ENCODE results near the gene ZNF555.

The ZNF555 gene

GRCh38 chr19:2805261-2805900 is 35.9 kb upstream of the ZNF555 start:
- H3K4me2 ChIP-seq (ENCODE audit: low read length): no peak overlapping the region
- WGBS (ENCODE audit: extremely low coverage, insufficient coverage, low lambda C conversion rate): no CpG with 5 or more reads among the region's 28 CpGs
- H3K23ac ChIP-seq (ENCODE audit: low read length): no peak overlapping the region
- H3K36me3 ChIP-seq (ENCODE audit: control insufficient read depth, insufficient read depth, low read length): peaks cover 16% of the 10 kb centered on the region
- H3K27ac ChIP-seq (ENCODE audit: low read depth, low read length): no peak overlapping the region
- no peak overlapping the region for H3K9ac ChIP-seq (ENCODE audit: low read length)
- peaks cover 6% of the 10 kb centered on the region for H3K79me1 ChIP-seq (ENCODE audit: low read length)
- no peak overlapping the region for H2BK15ac ChIP-seq (replicated peaks; ENCODE audit: low read depth)
- H3K79me2 ChIP-seq (ENCODE audit: control insufficient read depth, insufficient read depth, low read length): no peaks in the 10 kb centered on the region
- H4K8ac ChIP-seq (ENCODE audit: low read depth, low read length): no peak overlapping the region
- no peak overlapping the region for H2AK5ac ChIP-seq (ENCODE audit: low read length)
- H2BK5ac ChIP-seq (ENCODE audit: low read length): no peak overlapping the region
- no peak overlapping the region for H3K4me3 ChIP-seq (ENCODE audit: low read length)
- DNase-seq: no peak
- no peaks in the 10 kb centered on the region for H3K4me1 ChIP-seq (ENCODE audit: control insufficient read depth, low read depth, low read length)
- H3K18ac ChIP-seq (ENCODE audit: low read length): no peak overlapping the region
- H2BK120ac ChIP-seq (ENCODE audit: low read depth, low read length): no peak overlapping the region
- H3K4ac ChIP-seq (ENCODE audit: low read depth, low read length): no peak overlapping the region
- no peaks in the 10 kb centered on the region for H3K27me3 ChIP-seq (ENCODE audit: insufficient read depth, low read length, poor library complexity)
- H3K56ac ChIP-seq (ENCODE audit: low read length): no peak overlapping the region
- H4K5ac ChIP-seq (ENCODE audit: low read length): no peak overlapping the region

- no CpG with 5 or more reads among the region's 23 CpGs for WGBS (ENCODE audit: extremely low coverage, insufficient coverage, low lambda C conversion rate)
- H2BK5ac ChIP-seq (ENCODE audit: low read length): no peak overlapping the region
- no peak overlapping the region for H3K4me3 ChIP-seq (ENCODE audit: low read length)
- no peak overlapping the region for H2BK15ac ChIP-seq (replicated peaks; ENCODE audit: low read depth)
- no peak overlapping the region for H3K9ac ChIP-seq (ENCODE audit: low read length)
- H4K5ac ChIP-seq (ENCODE audit: low read length): no peak overlapping the region
- H4K8ac ChIP-seq (ENCODE audit: low read depth, low read length): no peak overlapping the region
- H3K18ac ChIP-seq (ENCODE audit: low read length): no peak overlapping the region
- peaks cover 13% of the 10 kb centered on the region for H3K36me3 ChIP-seq (ENCODE audit: control insufficient read depth, insufficient read depth, low read length)
- peaks cover 6% of the 10 kb centered on the region for H3K79me1 ChIP-seq (ENCODE audit: low read length)
- no peaks in the 10 kb centered on the region for H3K79me2 ChIP-seq (ENCODE audit: control insufficient read depth, insufficient read depth, low read length)
- no peak overlapping the region for H2AK5ac ChIP-seq (ENCODE audit: low read length)
- H3K4me2 ChIP-seq (ENCODE audit: low read length): no peak overlapping the region
- H3K27me3 ChIP-seq (ENCODE audit: insufficient read depth, low read length, poor library complexity): no peaks in the 10 kb centered on the region
- H3K56ac ChIP-seq (ENCODE audit: low read length): no peak overlapping the region
- H3K23ac ChIP-seq (ENCODE audit: low read length): no peak overlapping the region
- no peak overlapping the region for H3K27ac ChIP-seq (ENCODE audit: low read depth, low read length)
- H3K4ac ChIP-seq (ENCODE audit: low read depth, low read length): no peak overlapping the region
- no peaks in the 10 kb centered on the region for H3K4me1 ChIP-seq (ENCODE audit: control insufficient read depth, low read depth, low read length)
- no peak for DNase-seq
- no peak overlapping the region for H2BK120ac ChIP-seq (ENCODE audit: low read depth, low read length)
These were observed 35.2 kb upstream of the ZNF555 start for GRCh38 chr19:2805991-2806649.

GRCh38 chr19:2806736-2807378 is 34.4 kb upstream of the ZNF555 start:
- H3K36me3 ChIP-seq (ENCODE audit: control insufficient read depth, insufficient read depth, low read length): peaks cover 9% of the 10 kb centered on the region
- H2BK15ac ChIP-seq (replicated peaks; ENCODE audit: low read depth): no peak overlapping the region
- no peaks in the 10 kb centered on the region for H3K4me1 ChIP-seq (ENCODE audit: control insufficient read depth, low read depth, low read length)
- H3K27ac ChIP-seq (ENCODE audit: low read depth, low read length): no peak overlapping the region
- no peak overlapping the region for H2BK120ac ChIP-seq (ENCODE audit: low read depth, low read length)
- no peak overlapping the region for H2BK5ac ChIP-seq (ENCODE audit: low read length)
- no peak overlapping the region for H3K4me3 ChIP-seq (ENCODE audit: low read length)
- H3K4ac ChIP-seq (ENCODE audit: low read depth, low read length): no peak overlapping the region
- H3K79me1 ChIP-seq (ENCODE audit: low read length): peaks cover 4% of the 10 kb centered on the region
- no peak overlapping the region for H3K18ac ChIP-seq (ENCODE audit: low read length)
- no peak overlapping the region for H2AK5ac ChIP-seq (ENCODE audit: low read length)
- no peak overlapping the region for H3K23ac ChIP-seq (ENCODE audit: low read length)
- no peak overlapping the region for H3K9ac ChIP-seq (ENCODE audit: low read length)
- H3K56ac ChIP-seq (ENCODE audit: low read length): no peak overlapping the region
- H3K4me2 ChIP-seq (ENCODE audit: low read length): no peak overlapping the region
- no peak for DNase-seq
- no CpG with 5 or more reads among the region's 34 CpGs for WGBS (ENCODE audit: extremely low coverage, insufficient coverage, low lambda C conversion rate)
- no peaks in the 10 kb centered on the region for H3K27me3 ChIP-seq (ENCODE audit: insufficient read depth, low read length, poor library complexity)
- H4K8ac ChIP-seq (ENCODE audit: low read depth, low read length): no peak overlapping the region
- no peaks in the 10 kb centered on the region for H3K79me2 ChIP-seq (ENCODE audit: control insufficient read depth, insufficient read depth, low read length)
- H4K5ac ChIP-seq (ENCODE audit: low read length): no peak overlapping the region

GRCh38 chr19:2807379-2808128 is 33.7 kb upstream of the ZNF555 start:
- Histone ChIP-seq H3K56ac (ENCODE audit: low read length) (no peak overlapping the region), H2BK120ac (ENCODE audit: low read depth, low read length) (no peak overlapping the region), H2BK15ac (replicated peaks; ENCODE audit: low read depth) (no peak overlapping the region), H2AK5ac (ENCODE audit: low read length) (no peak overlapping the region), H3K79me2 (ENCODE audit: control insufficient read depth, insufficient read depth, low read length) (no peaks in the 10 kb centered on the region), H3K4me1 (ENCODE audit: control insufficient read depth, low read depth, low read length) (no peaks in the 10 kb centered on the region), H3K27ac (ENCODE audit: low read depth, low read length) (no peak overlapping the region), H4K5ac (ENCODE audit: low read length) (no peak overlapping the region), H2BK5ac (ENCODE audit: low read length) (no peak overlapping the region), H3K36me3 (ENCODE audit: control insufficient read depth, insufficient read depth, low read length) (peaks cover 10% of the 10 kb centered on the region), H3K23ac (ENCODE audit: low read length) (no peak overlapping the region), H4K8ac (ENCODE audit: low read depth, low read length) (no peak overlapping the region), H3K27me3 (ENCODE audit: insufficient read depth, low read length, poor library complexity) (no peaks in the 10 kb centered on the region), H3K4me3 (ENCODE audit: low read length) (no peak overlapping the region), H3K4ac (ENCODE audit: low read depth, low read length) (no peak overlapping the region), H3K9ac (ENCODE audit: low read length) (no peak overlapping the region), H3K4me2 (ENCODE audit: low read length) (no peak overlapping the region), H3K79me1 (ENCODE audit: low read length) (peaks cover under 1% of the 10 kb centered on the region), H3K18ac (ENCODE audit: low read length) (no peak overlapping the region)
- WGBS (ENCODE audit: extremely low coverage, insufficient coverage, low lambda C conversion rate): no CpG with 5 or more reads among the region's 56 CpGs
- no peak for DNase-seq

- H3K27me3 ChIP-seq (ENCODE audit: insufficient read depth, low read length, poor library complexity): no peaks in the 10 kb centered on the region
- H3K79me1 ChIP-seq (ENCODE audit: low read length): no peaks in the 10 kb centered on the region
- H3K4me1 ChIP-seq (ENCODE audit: control insufficient read depth, low read depth, low read length): no peaks in the 10 kb centered on the region
- no peak overlapping the region for H3K27ac ChIP-seq (ENCODE audit: low read depth, low read length)
- no peaks in the 10 kb centered on the region for H3K79me2 ChIP-seq (ENCODE audit: control insufficient read depth, insufficient read depth, low read length)
- no peak for DNase-seq
- H3K56ac ChIP-seq (ENCODE audit: low read length): no peak overlapping the region
- H4K5ac ChIP-seq (ENCODE audit: low read length): no peak overlapping the region
- no peak overlapping the region for H3K18ac ChIP-seq (ENCODE audit: low read length)
- H4K8ac ChIP-seq (ENCODE audit: low read depth, low read length): no peak overlapping the region
- H3K4me2 ChIP-seq (ENCODE audit: low read length): no peak overlapping the region
- WGBS (ENCODE audit: extremely low coverage, insufficient coverage, low lambda C conversion rate): no CpG with 5 or more reads among the region's 41 CpGs
- H3K9ac ChIP-seq (ENCODE audit: low read length): no peak overlapping the region
- H3K4ac ChIP-seq (ENCODE audit: low read depth, low read length): no peak overlapping the region
- H2BK5ac ChIP-seq (ENCODE audit: low read length): no peak overlapping the region
- H3K23ac ChIP-seq (ENCODE audit: low read length): no peak overlapping the region
- no peak overlapping the region for H2BK15ac ChIP-seq (replicated peaks; ENCODE audit: low read depth)
- no peak overlapping the region for H3K4me3 ChIP-seq (ENCODE audit: low read length)
- H3K36me3 ChIP-seq (ENCODE audit: control insufficient read depth, insufficient read depth, low read length): peaks cover 10% of the 10 kb centered on the region
- no peak overlapping the region for H2AK5ac ChIP-seq (ENCODE audit: low read length)
- H2BK120ac ChIP-seq (ENCODE audit: low read depth, low read length): no peak overlapping the region
These were observed 32.9 kb upstream of the ZNF555 start for GRCh38 chr19:2808129-2808941.
